Upper lobe of right lung (tissue), 1 donor: ENCODE measurements around the gene RXRA. TPM values are rescaled to one million over a fixed set of nuclear protein-coding genes. Genes with fewer than 3 reads are reported as not detected.

Source experiments
- ATAC-seq: fragments of 200-7000 bp; cut with Tn5 transposase; one replicate; pipeline ENCODE4 v1.9.1; 2020; ENCODE audit warnings: mild to moderate bottlenecking, moderate library complexity
- DNase-seq: peaks from one replicate; pipeline ENCODE4 v3.0.0-alpha.2; 2020
- H3K27ac ChIP-seq: fragments of 200-600 bp; one replicate; pipeline ENCODE4 v1.8.0; 2022
- H3K27me3 ChIP-seq: fragments of 200-600 bp; one replicate; pipeline ENCODE4 v1.8.0; 2022; ENCODE audit warnings: mild to moderate bottlenecking
- H3K36me3 ChIP-seq: fragments of 200-600 bp; one replicate; pipeline ENCODE4 v1.8.0; 2022
- H3K4me1 ChIP-seq: fragments of 200-600 bp; one replicate; pipeline ENCODE4 v1.8.0; 2022
- H3K4me3 ChIP-seq: fragments of 200-600 bp; one replicate; pipeline ENCODE4 v1.8.0; 2022; ENCODE audit warnings: mild to moderate bottlenecking
- H3K9me3 ChIP-seq: fragments of 200-600 bp; one replicate; pipeline ENCODE4 v1.8.0; 2022
- intact Hi-C: fragments of 100-400 bp; cut with DNase I; formaldehyde crosslinking; loops from one replicate; pipeline ENCODE4 v1.11.0; 2022
- total RNA-seq: library from RNA; stranded (reverse); fragmentation: NEBNext Ultra II Directional; extraction: Animal tissue kit (Norgen Biotek cat#: 25700); gene quantifications from one replicate; pipeline ENCODE4 v1.2.1, GENCODE V29; 2021
- TF ChIP-seq, protein P1 (sequence below): fragments of 200-600 bp; IDR thresholded peaks from one replicate; pipeline ENCODE4 v1.8.0; 2022; ENCODE audit warnings: antibody characterized with exemption
- donor health status: DM: no; HTN: yes; CAD: no; lungs with severe emphysema.

Gene RXRA
- total RNA-seq, 1 donor from 2014 or later, result 80.6 TPM

DNA sequence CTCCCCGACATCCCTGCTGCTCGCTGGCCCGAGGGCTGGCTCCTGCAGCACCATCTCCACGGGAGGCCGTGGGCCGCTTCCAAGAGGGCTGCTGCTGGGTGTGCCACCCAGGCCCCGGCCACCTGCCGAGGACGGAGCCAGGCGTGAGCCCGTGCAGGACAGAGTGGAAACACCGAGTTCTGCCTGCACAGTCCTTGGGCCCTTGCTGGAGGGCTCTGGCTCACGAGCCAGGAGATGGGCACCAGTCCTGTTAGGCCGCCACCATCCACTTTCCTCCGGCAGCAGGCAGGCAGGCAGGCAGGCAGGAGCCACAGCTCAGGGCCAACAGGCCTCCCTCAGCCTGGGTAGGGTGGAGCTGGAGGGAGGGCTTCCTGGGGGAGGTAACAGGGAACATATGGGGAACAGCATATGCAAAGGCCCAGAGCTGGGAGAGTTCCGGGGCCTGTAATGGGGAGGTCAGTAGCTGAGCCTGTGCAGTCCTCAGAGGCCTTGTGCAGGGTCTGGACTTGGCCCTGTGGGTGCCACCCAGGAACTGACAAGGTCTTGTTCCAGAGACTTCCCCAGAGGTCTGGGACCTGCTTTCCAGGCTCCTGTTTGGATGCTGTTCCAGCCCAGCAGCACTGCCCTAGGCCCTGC lies 31.9 kb downstream of the RXRA start:
- TF ChIP-seq, protein P1, sequence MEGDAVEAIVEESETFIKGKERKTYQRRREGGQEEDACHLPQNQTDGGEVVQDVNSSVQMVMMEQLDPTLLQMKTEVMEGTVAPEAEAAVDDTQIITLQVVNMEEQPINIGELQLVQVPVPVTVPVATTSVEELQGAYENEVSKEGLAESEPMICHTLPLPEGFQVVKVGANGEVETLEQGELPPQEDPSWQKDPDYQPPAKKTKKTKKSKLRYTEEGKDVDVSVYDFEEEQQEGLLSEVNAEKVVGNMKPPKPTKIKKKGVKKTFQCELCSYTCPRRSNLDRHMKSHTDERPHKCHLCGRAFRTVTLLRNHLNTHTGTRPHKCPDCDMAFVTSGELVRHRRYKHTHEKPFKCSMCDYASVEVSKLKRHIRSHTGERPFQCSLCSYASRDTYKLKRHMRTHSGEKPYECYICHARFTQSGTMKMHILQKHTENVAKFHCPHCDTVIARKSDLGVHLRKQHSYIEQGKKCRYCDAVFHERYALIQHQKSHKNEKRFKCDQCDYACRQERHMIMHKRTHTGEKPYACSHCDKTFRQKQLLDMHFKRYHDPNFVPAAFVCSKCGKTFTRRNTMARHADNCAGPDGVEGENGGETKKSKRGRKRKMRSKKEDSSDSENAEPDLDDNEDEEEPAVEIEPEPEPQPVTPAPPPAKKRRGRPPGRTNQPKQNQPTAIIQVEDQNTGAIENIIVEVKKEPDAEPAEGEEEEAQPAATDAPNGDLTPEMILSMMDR, result no peak
- peaks cover 76% of the 10 kb centered on the region for H3K4me1 ChIP-seq
- ATAC-seq (no peak), DNase-seq (no peak)
- H3K36me3 ChIP-seq, result no peaks in the 10 kb centered on the region
- no peak overlapping the region for H3K4me3 ChIP-seq
- no peak overlapping the region for H3K27ac ChIP-seq
- no peaks in the 10 kb centered on the region for H3K27me3 ChIP-seq
- intact Hi-C loops, result no loop called here
- H3K9me3 ChIP-seq, result no peaks in the 10 kb centered on the region

DNA sequence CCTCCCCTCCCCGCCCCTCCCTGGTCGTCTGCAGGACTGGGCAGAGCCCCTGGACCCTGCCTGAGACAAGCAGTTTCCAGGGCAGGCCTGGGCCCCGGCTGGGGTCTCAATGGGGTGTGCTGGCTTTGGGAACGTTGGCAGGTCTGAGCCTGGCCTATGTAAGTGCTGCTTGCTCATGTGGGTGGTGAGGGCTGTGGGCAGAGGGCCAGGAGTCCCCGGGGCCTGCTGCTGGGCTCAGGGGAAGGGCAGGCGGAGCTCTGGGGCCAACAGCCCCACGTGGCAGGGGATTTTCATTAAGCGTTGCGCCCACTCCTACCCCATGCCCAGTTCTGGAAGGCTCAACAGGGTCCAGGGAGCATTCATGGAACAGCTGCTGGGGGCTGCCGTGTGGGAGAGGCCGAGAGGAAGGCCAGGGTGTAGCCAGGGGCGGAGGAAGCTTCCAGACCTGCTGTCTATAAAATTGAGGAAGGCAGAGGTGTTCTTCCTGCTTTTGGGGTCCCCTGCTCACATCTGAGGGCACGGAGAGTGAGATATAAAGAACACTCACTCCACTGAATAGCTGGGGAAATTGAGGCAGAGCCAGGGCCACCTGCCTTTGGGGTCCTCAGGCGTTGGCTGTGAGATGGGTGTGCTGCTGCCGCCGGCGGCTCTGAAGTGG lies 32.5 kb downstream of the RXRA start:
- Histone ChIP-seq H3K4me1 (peaks cover 71% of the 10 kb centered on the region), H3K9me3 (no peaks in the 10 kb centered on the region), H3K27ac (no peak overlapping the region), H3K27me3 (no peaks in the 10 kb centered on the region), H3K36me3 (no peaks in the 10 kb centered on the region), H3K4me3 (no peak overlapping the region)
- DNase-seq, result peak; percentile 85
- intact Hi-C loops, result no loop called here
- ATAC-seq, result peak; percentile 5
- TF ChIP-seq, protein P1, result no peak

DNA sequence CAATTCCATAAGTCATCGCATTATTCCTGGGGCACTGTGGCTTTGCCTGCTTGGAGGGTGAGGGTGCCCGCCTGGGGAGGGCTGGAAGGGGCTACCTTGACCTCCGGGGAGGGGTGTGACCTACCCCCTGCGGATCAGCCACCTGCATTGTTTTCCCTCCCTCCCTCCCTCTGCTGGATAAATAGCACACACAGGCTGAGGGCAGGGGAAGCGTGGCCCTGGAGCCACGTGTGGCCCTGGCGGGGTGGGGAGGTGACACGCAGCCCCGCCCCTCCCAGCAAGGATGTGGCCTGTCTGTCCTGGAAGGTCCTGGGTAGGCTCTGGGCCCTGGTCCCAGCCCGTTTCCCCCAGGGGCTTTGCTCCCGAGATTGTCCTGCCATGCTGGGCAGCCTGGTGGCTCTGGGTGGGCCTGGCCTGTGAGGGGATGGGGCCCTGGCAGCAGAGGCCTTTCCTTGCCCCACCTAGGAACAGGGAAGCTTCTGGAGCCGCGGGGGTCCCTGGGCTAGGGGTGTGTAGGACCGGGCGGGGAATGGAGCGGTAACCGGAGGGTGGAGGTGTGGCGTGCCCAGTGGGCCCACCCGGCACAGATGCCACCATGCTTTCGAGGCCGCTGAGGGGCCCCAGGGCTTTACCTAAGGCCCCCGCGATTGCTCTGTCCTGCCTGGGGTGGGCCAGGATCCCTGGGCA lies 33.4 kb downstream of the RXRA start:
- DNase-seq, result no peak
- no peaks in the 10 kb centered on the region for H3K27me3 ChIP-seq
- H3K4me1 ChIP-seq, result peaks cover 69% of the 10 kb centered on the region
- no peaks in the 10 kb centered on the region for H3K36me3 ChIP-seq
- no peaks in the 10 kb centered on the region for H3K9me3 ChIP-seq
- peak; percentile 18 for ATAC-seq
- intact Hi-C loops, result no loop called here
- no peak overlapping the region for H3K4me3 ChIP-seq
- H3K27ac ChIP-seq, result peak overlapping the region; percentile 24
- TF ChIP-seq, protein P1, result no peak

DNA sequence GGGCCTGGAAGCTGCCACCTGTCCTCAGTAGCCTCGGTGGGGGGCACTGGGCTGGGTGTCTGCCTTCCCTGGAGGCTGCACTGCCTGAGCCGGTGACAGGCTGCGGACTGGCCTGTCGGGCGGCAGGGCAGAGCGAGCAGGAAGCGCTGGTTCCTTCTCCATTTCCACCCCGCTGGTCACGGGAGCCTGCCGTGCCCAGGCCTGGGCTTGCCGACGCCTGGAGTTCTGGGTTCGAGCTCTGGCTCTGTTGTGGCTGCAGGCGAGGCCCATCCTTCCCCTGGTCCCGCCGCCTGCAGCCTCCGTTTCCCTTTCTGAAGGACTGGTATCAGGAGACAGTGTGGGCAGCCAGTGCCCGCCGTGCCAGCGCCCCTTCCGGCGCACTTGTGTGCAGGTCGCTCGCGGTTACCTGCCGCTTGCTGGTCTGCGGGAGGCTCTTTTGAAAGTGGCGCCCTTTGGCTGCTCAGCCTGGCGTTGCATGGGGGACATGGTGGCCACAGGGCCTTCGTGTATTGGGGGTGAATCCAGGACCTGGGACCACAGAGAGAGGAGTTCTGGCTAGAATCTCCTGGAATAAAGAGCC lies 34.0 kb downstream of the RXRA start:
- peaks cover 69% of the 10 kb centered on the region for H3K4me1 ChIP-seq
- H3K27me3 ChIP-seq, result no peaks in the 10 kb centered on the region
- peak overlapping the region; percentile 24 for H3K27ac ChIP-seq
- ATAC-seq (peak; percentile 12), DNase-seq (no peak)
- no peaks in the 10 kb centered on the region for H3K9me3 ChIP-seq
- H3K4me3 ChIP-seq, result no peak overlapping the region
- intact Hi-C loops, result no loop called here
- no peaks in the 10 kb centered on the region for H3K36me3 ChIP-seq
- TF ChIP-seq, protein P1, result no peak

DNA sequence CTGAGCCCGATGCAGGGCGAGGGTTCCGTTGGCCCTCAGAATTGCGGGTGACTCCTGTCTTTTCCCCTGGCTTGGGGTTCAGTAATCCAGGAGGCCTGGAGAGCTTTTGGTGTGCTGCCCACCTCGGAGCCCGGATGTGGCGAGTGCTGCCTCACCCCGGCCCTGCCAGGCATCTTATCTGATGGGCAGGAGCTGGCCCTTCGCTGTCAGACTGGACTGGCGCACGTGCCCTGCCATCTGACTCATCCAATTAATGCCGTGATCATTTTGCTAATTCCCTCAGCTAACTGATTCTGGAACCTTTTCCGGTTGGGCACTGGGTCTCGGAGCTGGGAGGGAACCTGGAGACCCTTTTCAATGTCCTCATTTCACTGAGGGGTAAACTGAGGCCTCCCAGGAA lies 34.6 kb downstream of the RXRA start:
- no peak overlapping the region for H3K4me3 ChIP-seq
- no peak overlapping the region for H3K27ac ChIP-seq
- TF ChIP-seq, protein P1, result no peak
- intact Hi-C loops, result no loop called here
- H3K9me3 ChIP-seq, result no peaks in the 10 kb centered on the region
- H3K27me3 ChIP-seq, result no peaks in the 10 kb centered on the region
- no peaks in the 10 kb centered on the region for H3K36me3 ChIP-seq
- H3K4me1 ChIP-seq, result peaks cover 69% of the 10 kb centered on the region
- ATAC-seq, result no peak
- no peak for DNase-seq
